RKO (cell line): Measurements from ENCODE around the gene PRKAB2.
A peak's percentile ranks its signal among the peaks of the same experiment; 100 is the strongest.
"Not testable (repeated sequence)": the region's sequence is repeated elsewhere in the genome, so short reads cannot be mapped to it uniquely, and the experiment has no call there.

ENCODE experiments used
- DNase-seq: peaks from one replicate; pipeline ENCODE4 v3.0.0-alpha.2; 2016; ENCODE audit warnings: low spot score

PRKAB2 gene

GRCh38 chr1:147172168-147173016, at the start of gene PRKAB2:
Gene PRKAB2 (minus strand): TSS chr1:147172470. CDS start chr1:147172144, 326 bp downstream.
- DNase-seq: peak; percentile 96

- no peak for DNase-seq
These were observed 46.3 kb upstream of the PRKAB2 start for GRCh38 chr1:147218606-147219005.

GRCh38 chr1:147217141-147217540, 44.9 kb upstream of the PRKAB2 start:
- DNase-seq: no peak

DNA sequence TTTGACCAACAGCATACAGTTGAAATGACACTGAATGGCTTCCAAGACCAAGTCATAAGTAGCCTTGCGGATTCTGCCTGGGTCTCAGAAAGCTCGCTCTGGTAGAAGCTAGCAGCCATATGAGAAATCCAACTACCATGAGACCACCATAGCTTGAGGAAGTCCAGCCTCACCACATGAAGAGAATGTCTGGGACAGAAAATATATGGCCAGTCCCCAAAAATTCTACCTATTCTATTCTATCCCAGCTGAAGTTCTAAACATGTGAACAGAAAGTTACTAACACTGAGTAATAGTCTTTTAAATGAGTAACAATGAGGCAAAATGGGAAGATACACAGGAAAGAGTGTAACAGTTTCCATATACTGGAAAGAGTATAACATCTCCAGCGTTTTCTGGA, 43.9 kb upstream of the PRKAB2 start:
- no peak for DNase-seq

GRCh38 chr1:147215540-147215916, 43.3 kb upstream of the PRKAB2 start:
- no peak for DNase-seq

- DNase-seq: no peak
These were observed 42.7 kb upstream of the PRKAB2 start for GRCh38 chr1:147214842-147215539.

- DNase-seq: no peak
These were observed 42.1 kb upstream of the PRKAB2 start for GRCh38 chr1:147214325-147214724.

- DNase-seq: no peak
These were observed 41.0 kb upstream of the PRKAB2 start for GRCh38 chr1:147213271-147213670.

DNA sequence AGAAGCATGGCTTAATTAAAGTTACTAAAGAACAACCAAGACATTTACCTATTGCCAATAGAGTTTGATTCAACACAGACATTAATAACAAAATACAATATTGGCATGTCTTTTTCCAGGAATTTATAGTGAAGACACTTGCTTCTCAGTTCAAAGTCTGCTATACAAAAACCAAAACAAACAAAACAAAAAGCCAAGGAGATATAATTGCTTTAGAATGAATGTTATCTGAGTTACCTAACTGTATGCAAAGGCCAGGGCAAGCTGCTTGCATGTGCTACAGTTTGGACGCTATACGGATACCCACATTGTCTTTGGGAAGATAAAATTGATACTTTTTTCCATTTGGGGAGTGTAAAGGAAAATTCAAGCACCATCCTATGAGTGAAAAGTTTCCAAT, 39.3 kb upstream of the PRKAB2 start:
- no peak for DNase-seq

DNA sequence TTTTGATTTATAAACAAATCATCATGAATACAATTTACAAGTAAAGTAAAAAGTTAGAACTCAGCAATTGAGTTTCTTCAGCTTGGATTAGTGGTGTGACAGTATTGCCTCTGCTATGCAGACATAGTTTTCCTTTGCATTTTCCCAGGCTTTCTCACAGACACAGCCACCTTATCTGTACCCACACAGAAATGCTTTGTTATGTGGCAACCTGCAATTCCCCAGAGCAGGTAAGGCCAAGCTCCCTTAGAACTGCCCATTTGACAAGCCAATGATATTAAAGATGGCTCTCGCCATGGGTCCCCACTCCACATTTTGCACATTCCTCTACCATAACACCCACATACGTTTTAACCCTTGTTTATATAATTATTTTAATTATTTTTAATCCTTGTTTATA, 38.7 kb upstream of the PRKAB2 start:
- no peak for DNase-seq

DNA sequence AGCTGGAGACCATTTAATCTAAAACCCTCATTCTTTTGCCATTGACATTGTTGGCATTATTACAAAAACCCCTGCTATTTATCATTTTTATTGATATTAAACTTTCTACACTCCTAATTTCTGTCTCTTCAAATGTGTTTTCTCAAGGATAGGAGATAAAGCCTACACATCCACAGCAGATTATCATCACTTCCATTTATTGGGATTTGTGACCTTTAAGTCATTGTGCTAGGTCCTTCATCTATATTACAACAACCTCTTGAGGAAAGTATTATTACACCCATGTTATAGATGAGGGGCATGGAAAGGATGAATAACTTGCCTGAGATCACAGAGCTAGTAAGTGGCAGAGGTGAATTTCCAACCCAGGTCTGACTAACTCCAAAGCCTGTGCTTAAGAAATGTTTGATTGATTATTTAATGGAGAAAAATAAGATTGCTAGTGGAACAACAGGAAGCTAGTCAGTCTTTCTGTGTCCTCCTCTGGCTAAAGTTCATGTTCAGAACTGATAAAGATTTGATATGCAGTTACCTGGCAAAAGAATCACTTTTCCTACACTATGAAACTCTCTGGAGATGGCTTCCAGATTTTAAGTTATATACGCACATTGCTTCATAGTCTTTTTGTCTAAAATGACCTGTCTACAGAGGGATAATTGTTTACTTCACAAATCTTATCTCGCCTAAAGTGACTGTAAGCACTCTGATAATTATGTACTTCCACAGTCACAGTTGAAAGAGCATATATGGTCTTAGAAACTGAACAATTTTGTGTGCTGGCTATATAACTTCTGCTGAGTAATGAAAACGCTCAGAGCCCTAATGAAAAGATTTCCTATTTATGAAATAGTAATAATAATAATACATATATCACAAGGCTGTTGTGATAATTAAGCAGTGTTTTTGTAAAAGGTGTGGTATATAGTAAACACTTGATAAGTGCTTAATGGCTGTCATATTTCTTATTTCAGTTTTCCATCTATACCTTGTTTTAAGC, 37.9 kb upstream of the PRKAB2 start:
- DNase-seq: no peak

DNA sequence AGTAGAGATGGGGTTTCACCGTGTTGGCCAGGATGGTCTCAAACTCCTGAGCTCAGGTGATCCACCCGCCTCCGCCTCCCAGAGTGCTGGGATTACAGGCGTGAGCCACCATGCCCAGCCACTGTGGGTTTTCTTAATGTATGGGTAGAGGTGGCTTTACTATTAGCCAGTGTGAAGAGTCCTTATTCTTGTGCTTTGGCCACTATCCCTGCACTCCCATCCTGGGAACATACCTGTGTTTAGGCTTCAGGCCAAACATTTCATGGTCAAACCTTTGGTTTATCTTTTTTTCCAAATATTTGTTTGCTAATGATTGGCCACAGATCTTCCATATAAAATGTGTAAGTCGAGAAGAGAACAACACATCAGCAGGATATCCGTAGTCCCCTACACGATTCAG, 36.3 kb upstream of the PRKAB2 start:
- DNase-seq: no peak

- DNase-seq: no peak
These were observed 34.9 kb upstream of the PRKAB2 start for GRCh38 chr1:147207192-147207591.

DNA sequence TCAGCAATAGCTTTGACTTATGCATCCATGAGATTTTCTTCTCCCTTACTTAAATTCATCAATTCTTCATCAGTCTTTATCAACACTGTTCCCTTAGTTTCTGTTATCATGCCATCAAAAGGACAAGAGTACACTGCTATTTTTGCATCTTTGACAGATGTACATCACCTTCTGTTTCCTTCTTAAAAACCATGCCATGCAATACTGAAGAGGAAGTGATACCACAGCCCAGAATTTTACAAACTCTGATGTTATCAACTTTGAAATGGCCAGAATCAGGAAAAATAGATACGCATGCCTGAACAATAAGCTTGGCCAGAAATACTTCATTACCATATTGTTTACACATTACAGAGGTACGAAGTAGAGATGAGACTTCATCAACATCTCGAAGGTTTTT, 31.8 kb upstream of the PRKAB2 start:
- no peak for DNase-seq

DNA sequence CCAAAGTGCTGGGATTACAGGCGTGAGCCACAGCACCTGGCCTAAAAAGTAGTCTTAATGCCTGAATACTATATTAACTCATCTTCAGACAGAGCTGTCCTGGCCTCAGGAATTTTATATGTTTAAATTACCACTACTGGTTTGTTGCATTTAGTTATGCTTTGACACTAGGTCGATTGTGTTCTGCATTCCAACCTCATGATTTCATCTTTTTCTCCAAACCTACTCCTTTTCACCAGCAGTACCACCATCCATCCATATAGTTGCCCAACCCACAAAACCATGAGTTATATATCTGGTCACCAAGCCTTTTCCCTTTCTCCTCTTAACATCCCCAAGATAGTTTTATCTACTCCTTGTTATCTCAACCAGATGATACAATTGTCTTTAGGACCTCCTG, 30.3 kb upstream of the PRKAB2 start:
- DNase-seq: no peak

DNA sequence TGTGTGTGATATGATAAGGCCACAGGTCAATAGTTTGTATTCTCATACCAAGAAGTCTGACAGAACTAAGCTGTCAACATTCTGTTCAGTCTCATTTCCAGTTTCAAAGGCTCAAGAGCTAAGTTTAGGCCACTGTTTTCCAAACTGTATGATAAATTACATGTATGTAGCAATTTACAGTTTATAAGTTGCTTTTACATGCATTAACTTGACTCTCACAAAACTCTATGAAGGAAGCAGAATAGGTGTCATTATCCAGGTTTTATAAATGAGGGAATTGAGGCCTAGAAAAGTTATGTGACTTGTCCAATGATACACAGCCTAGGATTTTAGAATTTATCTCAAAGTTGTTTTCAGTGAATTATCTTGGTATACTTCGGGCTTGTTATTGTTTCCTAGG, 29.5 kb upstream of the PRKAB2 start:
- no peak for DNase-seq

DNA sequence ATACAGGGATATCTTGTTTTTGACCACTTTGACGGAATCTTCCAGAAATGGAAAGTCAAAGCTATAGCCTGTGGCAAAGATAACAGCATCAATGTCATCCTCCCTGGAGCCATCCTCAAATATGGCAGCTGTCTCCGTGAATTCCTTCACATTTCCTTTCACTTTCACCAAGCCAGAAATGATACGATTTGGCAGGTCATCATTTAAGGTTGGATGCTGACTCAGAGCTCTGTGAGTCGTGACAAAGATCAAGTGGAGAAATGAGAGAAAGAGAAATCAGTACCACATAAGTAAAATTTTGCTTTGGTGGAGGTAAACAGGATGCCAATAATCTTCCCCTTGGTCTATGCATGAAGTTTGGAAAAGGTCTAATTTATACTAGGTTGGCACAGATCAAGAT, 29.0 kb upstream of the PRKAB2 start:
- DNase-seq: peak; percentile 25

DNA sequence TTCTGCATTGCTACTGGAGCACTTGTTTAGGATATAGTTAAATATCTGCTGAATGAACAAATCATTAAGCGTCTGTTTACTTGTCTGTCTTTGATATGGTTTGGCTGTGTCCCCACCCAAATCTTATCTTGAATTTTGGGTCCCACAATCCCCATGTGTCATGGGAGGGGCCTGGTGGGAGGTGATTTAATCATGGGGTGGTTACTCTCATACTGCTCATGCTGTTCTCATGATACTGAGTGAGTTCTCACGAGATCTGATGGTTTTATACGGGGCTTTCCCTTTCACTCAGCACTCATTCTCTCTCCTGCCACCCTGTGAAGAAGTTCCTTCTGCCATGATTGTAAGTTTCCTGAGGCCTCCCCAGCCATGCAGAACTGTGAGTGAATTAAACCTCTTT, 25.1 kb upstream of the PRKAB2 start:
- DNase-seq: not testable (repeated sequence)

GRCh38 chr1:147189514-147189913, 17.2 kb upstream of the PRKAB2 start:
- no peak for DNase-seq

GRCh38 chr1:147185432-147185831, 13.2 kb upstream of the PRKAB2 start:
- no peak for DNase-seq

DNA sequence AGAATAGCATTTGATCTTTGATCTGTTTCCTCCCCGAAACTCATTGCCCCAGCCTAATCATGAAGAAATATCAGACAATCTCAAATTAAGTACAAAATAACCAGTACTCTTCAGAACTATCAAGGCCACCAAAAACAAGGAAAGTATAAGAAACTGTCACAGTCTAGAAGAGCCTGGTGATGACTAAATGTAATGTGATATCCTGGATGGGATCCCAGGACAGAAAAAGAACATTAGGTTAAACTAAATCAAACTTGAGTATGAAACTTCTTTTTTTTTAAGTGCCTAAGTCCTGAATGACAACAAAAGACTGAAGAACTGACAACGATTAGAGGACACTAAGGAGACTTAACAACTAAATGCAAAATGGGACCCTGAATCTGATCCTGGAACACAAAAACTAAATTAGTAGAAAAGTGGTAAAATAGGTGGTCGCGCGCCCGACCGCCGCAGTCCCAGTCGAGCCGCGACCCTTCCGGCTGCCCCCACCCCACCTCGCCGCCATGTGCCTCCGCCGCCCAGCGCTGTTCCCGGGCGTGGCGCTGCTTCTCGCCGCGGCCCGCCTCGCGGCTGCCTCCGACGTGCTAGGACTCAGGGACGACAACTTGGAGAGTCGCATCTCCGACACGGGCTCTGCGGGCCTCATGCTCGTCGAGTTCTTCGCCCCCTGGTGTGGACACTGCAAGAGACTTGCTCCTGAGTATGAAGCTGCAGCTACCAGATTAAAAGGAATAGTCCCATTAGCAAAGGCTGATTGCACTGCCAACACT, 5.5 kb upstream of the PRKAB2 start:
- no peak for DNase-seq
